Left lung (tissue), 14 donors: Measurements from ENCODE around the gene MAMDC4. TPM values are rescaled to one million over a fixed set of nuclear protein-coding genes. Genes with fewer than 3 reads are reported as not detected.
A peak's percentile ranks its signal among the peaks of the same experiment; 100 is the strongest.
"Not testable (repeated sequence)": the region's sequence is repeated elsewhere in the genome, so short reads cannot be mapped to it uniquely, and the experiment has no call there.

Source experiments
- ATAC-seq: fragments of 200-7000 bp; cut with Tn5 transposase; one replicate; pipeline ENCODE4 v1.9.1; 2020; ENCODE audit warnings: moderate library complexity
- DNase-seq, 4 donors: peaks; one replicate each; pipeline ENCODE4 v3.0.0-alpha.2; 2013 to 2020
- H3K27ac ChIP-seq, 2 donors: fragments of 200-600 bp; sonication (generic) in 1 of 2; one replicate each; pipeline versions ENCODE4 v1.5.0 to v1.8.0; 2020 to 2021
- H3K27me3 ChIP-seq, 2 donors: fragments of 200-600 bp; sonication (generic) in 1 of 2; one replicate each; pipeline versions ENCODE4 v1.5.0 to v1.8.0; 2020 to 2021
- H3K36me3 ChIP-seq, 2 donors: fragments of 200-600 bp; sonication (generic) in 1 of 2; one replicate each; pipeline versions ENCODE4 v1.5.0 to v1.8.0; 2020 to 2021
- H3K4me1 ChIP-seq, 2 donors: fragments of 200-600 bp; one replicate each; pipeline ENCODE4 v1.8.0; 2021
- H3K4me3 ChIP-seq, 2 donors: fragments of 200-600 bp; sonication (generic) in 1 of 2; one replicate each; pipeline versions ENCODE4 v1.5.0 to v1.8.0; 2020 to 2021; ENCODE audit warnings: mild to moderate bottlenecking in 1 of 2
- H3K9me3 ChIP-seq, 2 donors: fragments of 200-600 bp; sonication (generic) in 1 of 2; one replicate each; pipeline versions ENCODE4 v1.5.0 to v1.8.0; 2020 to 2021
- CTCF ChIP-seq, 2 donors: fragments of 200-600 bp; sonication (generic) in 1 of 2; IDR thresholded peaks; one replicate each; pipeline versions ENCODE4 v1.5.0 to v1.8.0; 2021; ENCODE audit warnings: antibody characterized with exemption in 2 of 2
- intact Hi-C, 2 donors: fragments of 100-400 bp; cut with DNase I; formaldehyde crosslinking; loops; one replicate each; pipeline versions ENCODE4 v1.11.2 to v1.14.2; 2022
- long read RNA-seq, 12 donors: library from polyadenylated mRNA in 2 of 12; unstranded in 2 of 12; transcript quantifications; one replicate each; pipeline ENCODE4 v2.0.0 and lab custom pipeline, GENCODE V29; 2019 to 2026
- polyA plus RNA-seq, 6 donors: library from polyadenylated mRNA; unstranded; fragments of 120-200 nt; gene quantifications; one replicate each; pipeline ENCODE4 v1.2.1, GENCODE V29; 2013; ENCODE audit not compliant: insufficient read length in 6 of 6
- total RNA-seq, 2 donors: library from RNA; stranded (reverse); fragmentation: NEBNext Ultra II Directional; extraction: Animal tissue kit (Norgen Biotek cat#: 25700); gene quantifications; one replicate each; pipeline ENCODE4 v1.2.1, GENCODE V29; 2021
- donor health status: DM: no; HTN: yes; CAD: no.
- donor health status: DM: no; HTN: no; CAD: no.

Gene MAMDC4
- total RNA-seq (10 to 100 TPM; 14.7 to 16.0 TPM), polyA plus RNA-seq (1 to 10 TPM; 5.3 to 9.9 (median 7.4) TPM)
- long read RNA-seq, donor 1, partial matches to known transcripts, result 8 of 8 reads
- long read RNA-seq, donor 1, other reads (novel, unspliced or antisense), result 0 of 8 reads
- long read RNA-seq, donor 2, partial matches to known transcripts, result 426 of 1,040 reads
- long read RNA-seq, donor 2, other reads (novel, unspliced or antisense), result 614 of 1,040 reads
- long read RNA-seq, donor 3, partial matches to known transcripts, result 117 of 607 reads
- long read RNA-seq, donor 3, other reads (novel, unspliced or antisense), result 490 of 607 reads
- long read RNA-seq, donor 4, partial matches to known transcripts, result 3 of 3 reads
- long read RNA-seq, donor 4, other reads (novel, unspliced or antisense), result 0 of 3 reads
- long read RNA-seq, donor 5, partial matches to known transcripts, result 277 of 934 reads
- long read RNA-seq, donor 5, other reads (novel, unspliced or antisense), result 657 of 934 reads
- long read RNA-seq, donor 6, partial matches to known transcripts, result 151 of 669 reads
- long read RNA-seq, donor 6, other reads (novel, unspliced or antisense), result 518 of 669 reads
- long read RNA-seq, donor 7, partial matches to known transcripts, result 108 of 610 reads
- long read RNA-seq, donor 7, other reads (novel, unspliced or antisense), result 502 of 610 reads
- long read RNA-seq, donor 8, result 0 reads
- long read RNA-seq, donor 9, result 0 reads
- long read RNA-seq, donor 10, partial matches to known transcripts, result 2 of 4 reads
- long read RNA-seq, donor 10, other reads (novel, unspliced or antisense), result 2 of 4 reads
- long read RNA-seq, donor 11, partial matches to known transcripts, result 160 of 676 reads
- long read RNA-seq, donor 11, other reads (novel, unspliced or antisense), result 516 of 676 reads
- long read RNA-seq, donor 12, partial matches to known transcripts, result 157 of 819 reads
- long read RNA-seq, donor 12, other reads (novel, unspliced or antisense), result 662 of 819 reads

GRCh38 chr9:136851941-136852663 is at the start of gene MAMDC4:
Gene MAMDC4, plus strand, starts transcription at chr9:136852346. Its CDS starts 71 bp downstream, at chr9:136852417.
- H3K4me3 ChIP-seq, result no peak within 1 kb of the TSS
- peaks cover 14 to 30% of the 10 kb centered on the region in 2 donors for H3K4me1 ChIP-seq
- DNase-seq, result peak in 1 of 4 donors; percentile 76
- H3K27ac ChIP-seq, result no peak within 1 kb of the TSS
- ATAC-seq, result no peak
- intact Hi-C loops, result loop anchor here in 1 of 2 donors (10.0 kb wide), 1 partner anchor 83 kb away; no protein-coding TSS in a partner anchor
- H3K27me3 ChIP-seq, result peaks cover under 1 to 15% of the 10 kb centered on the region in 2 donors
- TF ChIP-seq CTCF (IDR thresholded peaks at IDR 0.05), result no peak
- H3K9me3 ChIP-seq, result no peaks in the 10 kb centered on the region
- H3K36me3 ChIP-seq, result peaks cover 0 to 15% of the 10 kb centered on the region in 2 donors

GRCh38 chr9:136803009-136803550 is 49.1 kb upstream of the MAMDC4 start:
- not testable (repeated sequence) for ATAC-seq, H3K9me3 ChIP-seq

GRCh38 chr9:136803551-136804508 is 48.3 kb upstream of the MAMDC4 start:
- Histone ChIP-seq H3K9me3 (no peaks in the 10 kb centered on the region), H3K27ac (no peak overlapping the region), H3K4me3 (no peak overlapping the region), H3K36me3 (no peaks in the 10 kb centered on the region), H3K27me3 (peaks cover 24 to 39% of the 10 kb centered on the region in 2 donors), H3K4me1 (peaks cover 25 to 46% of the 10 kb centered on the region in 2 donors)
- ATAC-seq (no peak), DNase-seq (peak in 1 of 4 donors; percentile 61)
- TF ChIP-seq CTCF (IDR thresholded peaks at IDR 0.05), result no peak
- intact Hi-C loops, result no loop called here

More at GRCh38 chr9:136803009-136803550, 49.1 kb upstream of the MAMDC4 start:
- Histone ChIP-seq H3K27me3 (peaks cover 26 to 46% of the 10 kb centered on the region in 2 donors), H3K4me1 (peaks cover 26 to 42% of the 10 kb centered on the region in 2 donors)
- peak in 1 of 4 donors; percentile 56 for DNase-seq
- H3K4me3 ChIP-seq, intact Hi-C loops, H3K27ac ChIP-seq, H3K36me3 ChIP-seq: not testable (repeated sequence)

- H3K9me3 ChIP-seq, result no peaks in the 10 kb centered on the region
- TF ChIP-seq CTCF (IDR thresholded peaks at IDR 0.05), result no peak
- ATAC-seq (no peak), DNase-seq (peak in 1 of 4 donors; percentile 58)
- peaks cover 16 to 31% of the 10 kb centered on the region in 2 donors for H3K27me3 ChIP-seq
- peaks cover 0 to 2% of the 10 kb centered on the region in 2 donors for H3K36me3 ChIP-seq
- peaks cover 23 to 46% of the 10 kb centered on the region in 2 donors for H3K4me1 ChIP-seq
- H3K27ac ChIP-seq, result no peak overlapping the region
- intact Hi-C loops, result no loop called here
- no peak overlapping the region for H3K4me3 ChIP-seq
Observed at GRCh38 chr9:136804509-136805206, 47.5 kb upstream of the MAMDC4 start.
